Parathyroid adenoma (tissue), 2 donors: ENCODE results near the gene SMARCC2.

Source experiments
- H2AFZ ChIP-seq: fragments of 300-600 bp; sonication (generic); one replicate; pipeline ENCODE4 v1.7.0; 2017; ENCODE audit warnings: antibody characterized with exemption, mild to moderate bottlenecking
- H3K27ac ChIP-seq: fragments of 300-600 bp; sonication (generic); one replicate; pipeline ENCODE4 v1.7.0; 2017
- H3K27me3 ChIP-seq: fragments of 300-600 bp; sonication (generic); one replicate; pipeline ENCODE4 v1.7.0; 2017; ENCODE audit warnings: low read length; ENCODE audit not compliant: control insufficient read depth, insufficient read depth
- H3K36me3 ChIP-seq: fragments of 300-600 bp; sonication (generic); one replicate; pipeline ENCODE4 v1.7.0; 2017; ENCODE audit warnings: low read length; ENCODE audit not compliant: control insufficient read depth, insufficient read depth
- H3K4me1 ChIP-seq: fragments of 300-600 bp; sonication (generic); one replicate; pipeline ENCODE4 v1.7.0; 2017; ENCODE audit warnings: control low read depth
- H3K4me2 ChIP-seq: fragments of 300-600 bp; sonication (generic); one replicate; pipeline ENCODE4 v1.7.0; 2017; ENCODE audit warnings: low read length
- H3K4me3 ChIP-seq: fragments of 300-600 bp; sonication (generic); one replicate; pipeline ENCODE4 v1.7.0; 2017; ENCODE audit warnings: low read depth, low read length
- H3K79me2 ChIP-seq: fragments of 300-600 bp; sonication (generic); one replicate; pipeline ENCODE4 v1.7.0; 2017; ENCODE audit warnings: control low read depth
- H3K9ac ChIP-seq: fragments of 300-600 bp; sonication (generic); one replicate; pipeline ENCODE4 v1.7.0; 2017; ENCODE audit warnings: mild to moderate bottlenecking
- H3K9me3 ChIP-seq: fragments of 300-600 bp; sonication (generic); one replicate; pipeline ENCODE4 v1.7.0; 2017; ENCODE audit warnings: low read length; ENCODE audit not compliant: control insufficient read depth
- CTCF ChIP-seq: fragments of 300-600 bp; sonication (generic); IDR thresholded peaks from one replicate; pipeline ENCODE4 v1.7.0; 2017; ENCODE audit warnings: antibody characterized with exemption, mild to moderate bottlenecking
- donor health status: primary hyperparathyroidism.

SMARCC2 gene

DNA sequence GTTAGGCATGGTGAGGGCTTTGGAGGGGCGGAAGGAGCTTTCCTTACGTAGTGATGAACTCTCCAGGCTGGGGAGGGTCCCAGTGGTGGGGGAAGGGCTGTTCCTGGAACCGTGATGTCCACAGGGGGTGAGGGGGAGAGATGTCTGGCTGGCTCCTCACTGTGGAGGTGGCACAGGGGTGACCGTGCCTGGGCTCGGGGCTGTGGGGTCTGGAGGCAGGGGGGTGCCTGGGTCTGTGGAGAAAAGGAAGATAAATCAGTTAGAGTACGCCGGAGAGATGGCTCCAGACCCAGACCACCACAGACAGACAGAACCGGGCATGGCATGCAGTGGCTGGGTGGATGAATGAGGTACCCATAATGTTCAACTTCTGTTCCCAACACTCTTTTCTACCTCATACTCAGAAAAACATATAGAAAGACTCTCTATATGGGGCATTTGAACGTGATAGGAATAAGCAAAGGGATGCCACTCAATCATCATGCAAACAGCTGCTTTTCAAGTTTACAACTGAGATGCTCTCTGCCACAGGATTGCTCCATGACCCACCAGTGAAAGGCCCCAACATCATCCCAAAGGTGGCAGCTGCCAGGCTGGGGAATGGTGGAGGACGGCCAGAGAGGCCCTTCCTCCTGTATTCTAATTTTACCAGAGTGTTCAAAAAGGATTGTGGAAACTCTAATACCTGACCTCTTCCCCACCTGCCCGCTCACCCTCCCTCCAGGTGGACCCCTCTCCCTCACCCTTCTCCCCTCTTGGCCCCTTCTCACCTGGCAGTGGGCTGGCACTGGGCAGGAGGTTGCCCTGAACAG is 25.5 kb downstream of the SMARCC2 start:
- Histone ChIP-seq H2AFZ (no peak overlapping the region), H3K9me3 (no peaks in the 10 kb centered on the region), H3K36me3 (no peaks in the 10 kb centered on the region), H3K4me2 (no peak overlapping the region), H3K79me2 (peaks cover 17% of the 10 kb centered on the region), H3K4me1 (peaks cover 19% of the 10 kb centered on the region), H3K4me3 (no peak overlapping the region), H3K27ac (no peak overlapping the region), H3K9ac (no peak overlapping the region), H3K27me3 (no peaks in the 10 kb centered on the region)
- TF ChIP-seq CTCF = no peak

- Histone ChIP-seq H2AFZ (no peak overlapping the region), H3K79me2 (peaks cover 22% of the 10 kb centered on the region), H3K36me3 (no peaks in the 10 kb centered on the region), H3K27ac (no peak overlapping the region), H3K4me2 (no peak overlapping the region), H3K4me3 (no peak overlapping the region), H3K27me3 (no peaks in the 10 kb centered on the region), H3K9me3 (no peaks in the 10 kb centered on the region), H3K9ac (no peak overlapping the region), H3K4me1 (peaks cover 19% of the 10 kb centered on the region)
- no peak for TF ChIP-seq CTCF
These were observed 26.6 kb downstream of the SMARCC2 start for GRCh38 chr12:56162468-56163290.

- Histone ChIP-seq H3K4me2 (no peak overlapping the region), H3K36me3 (no peaks in the 10 kb centered on the region), H3K4me3 (no peak overlapping the region), H3K9me3 (no peaks in the 10 kb centered on the region), H3K27ac (no peak overlapping the region), H3K27me3 (no peaks in the 10 kb centered on the region), H2AFZ (no peak overlapping the region), H3K79me2 (peaks cover 22% of the 10 kb centered on the region), H3K4me1 (peaks cover 24% of the 10 kb centered on the region), H3K9ac (no peak overlapping the region)
- TF ChIP-seq CTCF = no peak
These were observed 27.5 kb downstream of the SMARCC2 start for GRCh38 chr12:56161690-56162351.

DNA sequence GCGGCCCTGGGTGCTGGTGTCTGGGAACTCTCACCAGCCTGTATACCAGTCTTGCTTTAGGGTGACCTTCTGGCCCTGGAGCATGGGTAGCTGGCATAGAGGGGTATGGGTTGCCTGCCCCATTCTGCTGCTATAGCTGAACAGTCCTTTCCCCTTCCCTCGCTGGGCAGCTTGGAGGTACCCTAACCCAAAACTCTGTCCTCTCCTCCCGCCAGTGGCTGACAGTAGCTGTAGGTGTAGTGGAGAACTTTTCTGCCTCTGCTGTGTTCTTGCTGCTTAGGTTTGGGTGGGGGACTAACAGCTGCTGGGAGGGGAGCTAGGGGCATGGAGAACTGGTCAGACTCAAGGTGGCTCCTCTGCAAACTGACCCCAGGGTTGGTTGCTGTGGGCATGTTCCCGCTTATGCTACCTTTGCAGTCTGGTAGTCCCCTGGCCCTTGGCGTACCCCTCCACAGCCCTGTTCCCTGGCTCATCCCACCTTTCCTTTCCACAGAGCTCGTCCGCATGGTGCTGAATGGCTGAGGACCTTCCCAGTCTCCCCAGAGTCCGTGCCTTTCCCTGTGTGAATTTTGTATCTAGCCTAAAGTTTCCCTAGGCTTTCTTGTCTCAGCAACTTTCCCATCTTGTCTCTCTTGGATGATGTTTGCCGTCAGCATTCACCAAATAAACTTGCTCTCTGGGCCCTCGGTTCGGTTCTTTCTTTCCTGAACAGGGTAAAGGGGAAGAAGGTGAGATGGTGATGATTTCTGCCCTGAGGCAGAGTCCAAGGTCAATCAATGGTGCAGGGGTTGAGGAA is 28.2 kb downstream of the SMARCC2 start:
- Histone ChIP-seq H3K4me1 (peaks cover 27% of the 10 kb centered on the region), H3K27me3 (no peaks in the 10 kb centered on the region), H3K9ac (no peak overlapping the region), H3K79me2 (peaks cover 22% of the 10 kb centered on the region), H3K4me2 (peak overlapping the region; percentile 96), H3K27ac (peak overlapping the region; percentile 99), H3K36me3 (no peaks in the 10 kb centered on the region), H3K9me3 (no peaks in the 10 kb centered on the region), H2AFZ (no peak overlapping the region), H3K4me3 (no peak overlapping the region)
- TF ChIP-seq CTCF = no peak
